ENCODE results near the gene ANO10. TPM values are rescaled to one million over a fixed set of nuclear protein-coding genes. Genes with fewer than 3 reads are reported as not detected.

The ANO10 gene
- total and polyA plus RNA-seq, 2 of the 8 experiments (the other 6 are each of a cell fraction or from before 2014, with no cell fraction given), result 38.0 to 53.2 TPM

GRCh38 chr3:43389388-43390254 lies 232.2 kb downstream of the ANO10 start:
- Histone ChIP-seq H2BK15ac (ENCODE audit: low read length) (no peak overlapping the region), H3K18ac (ENCODE audit: extremely low read depth, low read length) (no peak overlapping the region), H2AFZ (ENCODE audit: low read length) (no peak overlapping the region), H4K8ac (ENCODE audit: extremely low read depth, insufficient read depth, low read length) (no peak overlapping the region), H3K9me3 (ENCODE audit: insufficient read depth in 2 of 2, low read depth in 1 of 2, low read length in 1 of 2) (no peaks in the 10 kb centered on the region), H3K56ac (replicated peaks; ENCODE audit: insufficient read length, low read depth, low read length) (no peak overlapping the region), H3K4ac (replicated peaks; ENCODE audit: insufficient read length, low read depth, low read length) (no peak overlapping the region), H3K79me1 (ENCODE audit: low read depth, low read length) (no peaks in the 10 kb centered on the region), H2BK20ac (ENCODE audit: low read length) (no peak overlapping the region), H3K4me1 (replicated peaks in 1 of 4; ENCODE audit: control insufficient read depth in 3 of 4, insufficient read depth in 4 of 4, low read length in 3 of 4) (peaks cover 3 to 7% (median 4%) of the 10 kb centered on the region in 4 experiments; a peak in 6 of 7 replicates), H3K79me2 (ENCODE audit: control insufficient read depth in 1 of 2, insufficient read depth in 2 of 2, low read length in 2 of 2) (no peaks in the 10 kb centered on the region), H3K27me3 (replicated peaks in 1 of 4; ENCODE audit: control insufficient read depth in 3 of 4, extremely low read depth in 1 of 4, insufficient read depth in 3 of 4, low read length in 3 of 4) (no peaks in the 10 kb centered on the region), H3K23ac (ENCODE audit: insufficient read length) (no peak overlapping the region), H3K36me3 (ENCODE audit: control insufficient read depth in 2 of 4, insufficient read depth in 4 of 4, low read length in 3 of 4) (peaks cover 0 to 5% (median 0%) of the 10 kb centered on the region in 4 experiments; a peak in 1 of 8 replicates), H3K27ac (ENCODE audit: low read depth, low read length) (no peak overlapping the region), H3K9ac (replicated peaks in 1 of 4; ENCODE audit: extremely low read depth in 1 of 4, low read depth in 3 of 4, low read length in 3 of 4) (no peak overlapping the region), H2AK5ac (ENCODE audit: low read depth, low read length) (no peak overlapping the region), H3K23me2 (ENCODE audit: low read depth, low read length) (peaks cover 4% of the 10 kb centered on the region; the same call in 1 of the 2 replicates), H2BK12ac (ENCODE audit: low read depth, low read length) (no peak overlapping the region), H4K20me1 (replicated peaks in 1 of 2; ENCODE audit: control insufficient read depth in 1 of 2, insufficient read depth in 2 of 2, low read length in 2 of 2) (no peaks in the 10 kb centered on the region), H3K14ac (ENCODE audit: insufficient read length) (no peak overlapping the region), H2BK5ac (ENCODE audit: low read depth, low read length) (no peak overlapping the region), H2BK120ac (replicated peaks; ENCODE audit: low read depth, low read length) (no peak overlapping the region), H4K5ac (ENCODE audit: insufficient read length, low read depth, low read length) (no peak overlapping the region), H3K4me2 (ENCODE audit: insufficient read depth in 1 of 2, low read depth in 2 of 2, low read length in 2 of 2) (no peak overlapping the region), H4K91ac (replicated peaks; ENCODE audit: insufficient read length, low read length) (no peak overlapping the region), H3K4me3 (ENCODE audit: extremely low read depth in 1 of 4, insufficient read depth in 2 of 4, low read depth in 3 of 4, low read length in 4 of 4) (no peak overlapping the region)
- 90% methylated on average over 10 of the region's 10 CpGs; no CpG with 5 or more reads in 1 of the 2 experiments for WGBS, 2 experiments (ENCODE audit: extremely low coverage in 1 of 2, insufficient coverage in 1 of 2, insufficient read length in 1 of 2, insufficient replicate concordance in 2 of 2, low coverage in 1 of 2, low lambda C conversion rate in 2 of 2, missing lambda C conversion rate in 1 of 2)
- TF ChIP-seq SP4 (IDR thresholded peaks at IDR 0.05; ENCODE audit: low read length) (no peak), JUND (IDR thresholded peaks at IDR 0.05; ENCODE audit: low read length) (no peak), SIRT6 (IDR thresholded peaks at IDR 0.05; ENCODE audit: low read length) (no peak), RXRA (IDR thresholded peaks at IDR 0.05; ENCODE audit: insufficient read depth, low read depth, low read length) (no peak), CBX5 (IDR thresholded peaks at IDR 0.05; ENCODE audit: low read depth, low read length) (no peak), EGR1 (IDR thresholded peaks at IDR 0.05; ENCODE audit: borderline replicate concordance, low read depth, low read length) (no peak), RFX5 (IDR thresholded peaks at IDR 0.05; ENCODE audit: borderline replicate concordance, low read depth, low read length) (no peak), SP1 (IDR thresholded peaks at IDR 0.05; ENCODE audit: low read depth, low read length) (no peak), CREB1 (IDR thresholded peaks at IDR 0.05) (no peak), KDM1A (IDR thresholded peaks at IDR 0.05; ENCODE audit: borderline replicate concordance, low read length) (no peak)
- FAIRE-seq (no peak), DNase-seq (ENCODE audit: low read depth in 1 of 2, low spot score in 2 of 2) (no peak)
- POLR2A ChIA-PET (ENCODE audit: partially characterized antibody), result interaction anchor here (0.6 kb wide), 1 partner anchor 121 kb away, joined by 3 read pairs; no protein-coding TSS in a partner anchor
- CTCF ChIA-PET (ENCODE audit: partially characterized antibody), result interaction anchor here (1.4 to 2.4 kb wide), 5 partner anchors 10 to 113 kb away, joined by 4 to 10 read pairs (median 5); no protein-coding TSS in a partner anchor

Data from H1 (cell line).